HG02588 (cell line): ENCODE results near the gene TRIP13.
"Not testable (repeated sequence)": the region's sequence is repeated elsewhere in the genome, so short reads cannot be mapped to it uniquely, and the experiment has no call there.

Source experiments
- ATAC-seq: cut with Tn5 transposase; IDR thresholded peaks from one replicate; pipeline ENCODE4 v1.9.1; 2021; ENCODE audit warnings: mild to moderate bottlenecking, moderate library complexity; ENCODE audit not compliant: unreplicated experiment

Gene TRIP13

DNA sequence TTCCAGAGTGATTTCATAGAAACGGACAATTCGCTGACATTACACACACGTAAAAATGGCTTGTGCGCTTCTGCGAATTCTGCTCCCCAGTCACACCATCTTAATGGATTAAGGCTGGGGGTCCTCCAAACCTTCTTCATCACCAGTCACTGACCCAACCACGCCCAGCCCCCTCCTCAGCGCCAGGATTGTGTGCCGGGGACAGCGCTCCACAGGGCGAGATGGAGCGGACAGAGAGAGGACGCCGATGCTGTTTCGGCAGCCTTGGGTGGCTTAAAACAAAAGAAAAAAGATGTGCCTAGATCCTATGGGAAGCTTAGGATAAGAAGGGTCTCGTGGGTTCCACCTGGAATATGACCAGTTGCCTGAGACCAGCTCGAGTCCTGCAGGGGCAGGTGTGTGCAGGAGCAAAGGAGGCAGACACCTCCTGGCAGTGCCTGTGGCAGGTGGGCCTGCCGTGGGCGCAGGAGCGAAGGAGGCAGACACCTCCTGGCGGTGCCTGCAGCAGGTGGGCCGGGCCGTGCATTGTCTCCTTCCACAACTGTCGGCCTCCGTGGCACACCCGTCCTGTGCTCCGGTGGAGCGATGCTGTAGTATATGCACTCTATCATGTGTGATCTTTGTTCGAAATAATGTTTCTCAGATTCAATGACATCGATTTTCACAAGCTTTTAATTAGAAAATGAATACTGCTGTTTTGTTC, 20.9 kb upstream of the TRIP13 start:
- ATAC-seq = no peak

- no peak for ATAC-seq
These were observed 20.4 kb upstream of the TRIP13 start for GRCh38 chr5:872301-872700.

DNA sequence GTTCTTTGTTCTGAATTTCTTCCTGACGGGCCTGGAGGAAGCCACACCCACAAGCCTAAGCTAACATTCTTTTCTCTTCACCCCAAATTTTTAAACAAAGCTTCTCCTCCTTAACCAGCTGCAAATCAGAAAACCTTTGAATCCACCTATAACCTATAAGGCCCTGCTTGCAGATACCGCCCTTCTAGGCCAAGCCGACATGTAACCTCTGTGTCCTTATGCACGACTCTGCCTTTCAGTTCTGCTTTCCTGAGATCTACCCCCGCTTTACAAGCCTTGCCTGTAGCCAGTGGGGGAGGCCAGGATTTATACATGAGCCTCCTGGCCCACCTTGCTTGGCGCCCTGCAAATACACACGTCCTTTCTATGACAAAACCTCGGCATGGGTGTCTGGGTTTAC, 19.4 kb upstream of the TRIP13 start:
- ATAC-seq = no peak

DNA sequence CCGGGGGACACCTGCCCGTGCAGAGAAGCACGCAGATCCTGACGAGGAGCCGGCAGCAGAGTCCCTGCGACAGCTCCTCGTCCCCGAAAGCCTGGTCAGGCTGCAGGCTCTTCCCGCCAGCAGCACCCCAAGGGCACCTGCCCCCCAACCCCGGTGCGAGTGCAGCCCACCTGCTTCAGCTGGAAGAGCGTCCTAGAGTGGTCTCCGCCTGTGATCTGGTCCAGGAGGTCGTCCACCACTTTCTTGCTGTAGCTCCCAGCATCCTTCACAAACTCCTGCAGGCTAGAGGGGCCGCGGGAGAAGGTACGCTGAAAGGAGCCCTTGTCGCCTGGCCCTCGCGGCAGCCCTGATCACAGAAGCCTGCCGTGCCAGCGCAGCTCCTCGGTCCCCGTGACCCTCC, 16.8 kb upstream of the TRIP13 start:
- ATAC-seq = no peak

GRCh38 chr5:876398-877365, 16.0 kb upstream of the TRIP13 start:
- no peak for ATAC-seq

GRCh38 chr5:878125-878524, 14.6 kb upstream of the TRIP13 start:
- ATAC-seq = no peak

- not testable (repeated sequence) for ATAC-seq
These were observed 14.0 kb upstream of the TRIP13 start for GRCh38 chr5:878677-879076.

GRCh38 chr5:880816-881550, 11.7 kb upstream of the TRIP13 start:
- no peak for ATAC-seq

DNA sequence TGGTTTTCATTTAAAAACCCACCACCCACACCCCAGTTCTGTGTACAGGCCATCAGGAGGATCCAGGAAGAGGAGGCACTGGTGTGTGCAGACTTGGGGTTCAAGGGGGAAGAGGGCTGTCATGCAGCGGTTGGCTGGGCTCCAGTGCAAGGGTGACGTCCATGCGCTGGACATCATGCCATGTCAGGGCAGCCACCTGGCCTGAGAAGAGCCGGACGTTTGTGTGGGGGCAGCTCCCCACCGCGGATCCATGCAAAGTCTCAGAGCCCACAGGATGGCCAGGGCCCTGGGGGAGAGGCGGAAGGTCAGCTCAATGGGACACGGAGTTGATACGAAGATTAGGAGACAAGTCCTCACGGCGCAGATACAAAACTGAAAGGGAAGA, 11.1 kb upstream of the TRIP13 start:
- ATAC-seq = no peak

GRCh38 chr5:882253-883183, 10.2 kb upstream of the TRIP13 start:
- no peak for ATAC-seq

GRCh38 chr5:883475-884181, 9.1 kb upstream of the TRIP13 start:
- no peak for ATAC-seq

- no peak for ATAC-seq
These were observed 8.1 kb upstream of the TRIP13 start for GRCh38 chr5:884345-885126.

- no peak for ATAC-seq
These were observed 7.6 kb upstream of the TRIP13 start for GRCh38 chr5:885127-885442.

DNA sequence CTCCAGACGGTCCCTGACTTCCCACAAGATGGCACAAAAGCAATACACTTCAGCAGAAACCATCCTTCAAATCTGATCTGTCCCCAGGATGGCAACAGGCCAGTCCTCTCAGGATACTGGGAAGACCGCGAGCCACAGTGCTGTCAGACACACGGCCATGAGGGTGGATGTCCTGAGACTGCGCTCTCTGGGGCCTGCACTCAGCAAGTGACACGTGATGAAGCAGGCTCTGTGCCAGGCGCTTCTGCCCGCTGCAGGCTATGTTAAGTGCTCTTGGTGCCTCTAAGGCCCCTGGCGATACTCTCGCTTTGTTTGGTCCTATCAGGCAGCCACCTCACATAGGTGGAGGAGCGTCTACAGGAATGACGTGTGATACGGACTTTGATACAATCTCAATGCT, 7.2 kb upstream of the TRIP13 start:
- no peak for ATAC-seq

GRCh38 chr5:886036-886435, 6.6 kb upstream of the TRIP13 start:
- no peak for ATAC-seq

DNA sequence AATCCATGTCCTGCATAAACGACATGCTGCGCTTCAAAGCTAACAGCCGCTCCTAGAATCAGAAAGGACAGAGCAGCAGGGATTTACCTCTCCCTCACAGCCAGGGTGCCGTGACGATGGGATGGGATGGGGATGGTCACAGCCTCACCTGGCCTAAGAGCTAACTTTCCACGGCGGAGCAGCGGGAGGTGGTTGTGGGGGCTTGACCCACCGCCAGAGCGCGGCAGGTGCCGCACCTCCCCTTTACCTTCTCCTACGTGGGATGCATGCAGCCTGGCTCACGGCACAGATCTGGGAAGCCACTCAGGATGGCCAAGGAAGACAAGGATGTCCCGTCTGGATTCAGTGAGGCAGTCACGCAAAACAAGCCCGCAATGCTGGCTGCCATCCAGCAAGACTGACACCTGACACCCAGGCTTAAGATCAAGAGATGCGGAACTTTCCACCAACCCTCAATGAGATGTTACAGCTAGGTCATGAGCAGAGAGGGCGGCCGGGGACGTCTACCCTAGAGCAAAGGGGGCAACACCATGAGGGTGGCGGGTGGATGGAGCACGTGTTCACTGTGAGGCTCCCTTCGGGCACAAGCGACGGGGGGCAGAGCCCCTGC, 5.9 kb upstream of the TRIP13 start:
- no peak for ATAC-seq

DNA sequence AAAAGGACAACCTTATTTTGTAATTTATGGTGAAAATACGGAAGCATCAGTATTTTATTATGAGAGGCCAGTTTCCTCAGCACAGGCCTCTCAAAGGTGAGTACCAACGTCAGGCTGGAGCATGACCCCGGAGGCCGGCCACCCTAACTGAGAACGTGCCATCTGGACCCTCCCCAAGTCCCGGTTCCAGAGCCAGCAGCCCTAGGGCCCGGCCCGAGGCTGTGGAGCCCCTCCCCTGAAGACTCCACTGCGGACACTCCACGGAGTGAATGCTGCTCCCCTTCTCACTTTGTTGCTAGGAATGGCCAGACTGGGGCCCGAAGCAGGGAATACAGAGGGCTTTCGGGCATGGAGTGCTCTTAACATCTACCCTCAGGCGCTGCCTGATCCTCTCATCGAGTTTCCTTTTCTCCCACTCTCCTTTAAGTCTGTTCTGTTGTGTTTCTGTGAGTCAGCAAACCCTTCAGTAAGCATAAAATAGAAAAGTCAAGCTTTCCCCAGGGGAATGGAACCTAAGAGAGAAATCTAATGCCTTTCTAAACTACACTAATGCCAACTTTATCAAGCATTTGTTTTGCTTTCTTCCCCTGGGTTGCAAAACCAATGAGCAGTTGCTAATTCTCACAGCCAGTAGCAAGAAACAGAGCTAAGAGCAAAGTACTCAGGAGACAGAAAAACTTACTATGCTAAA, 4.6 kb upstream of the TRIP13 start:
- no peak for ATAC-seq

- ATAC-seq = no peak
These were observed 4.0 kb upstream of the TRIP13 start for GRCh38 chr5:888638-889035.
